CD14-positive monocyte (primary cell): ENCODE measurements around the gene FGF4. TPM values are rescaled to one million over a fixed set of nuclear protein-coding genes. Genes with fewer than 3 reads are reported as not detected.

Experiments used
- DNase-seq, 3 donors: peaks; one replicate each; pipeline ENCODE4 v3.0.0-alpha.2; 2011 to 2022
- H2AFZ ChIP-seq: 2 replicates; pipeline ENCODE4 v1.6.0; 2012; ENCODE audit warnings: mild to moderate bottlenecking, low read depth, low read length, inconsistent platforms; ENCODE audit not compliant: insufficient read depth, poor library complexity, severe bottlenecking
- H3K27ac ChIP-seq, 2 donors: 1 replicate in 1 of 2; 2 replicates in 1 of 2; pipeline ENCODE4 v1.5.1; 2012 to 2013; ENCODE audit warnings: low read length in 2 of 2, control low read depth in 1 of 2, inconsistent platforms in 1 of 2, low read depth in 1 of 2, mild to moderate bottlenecking in 1 of 2
- H3K27me3 ChIP-seq, 2 donors: one replicate each; pipeline versions ENCODE4 v1.6.0 to v1.6.1; 2011 to 2013; ENCODE audit warnings: low read length in 2 of 2; ENCODE audit not compliant: control insufficient read depth in 2 of 2, insufficient read depth in 2 of 2
- H3K36me3 ChIP-seq, 2 donors: replicated peaks in 1 of 2; 1 replicate in 1 of 2; 2 replicates in 1 of 2; pipeline versions ENCODE4 v1.5.1 to v1.6.1; 2012 to 2013; ENCODE audit warnings: low read length in 2 of 2, control low read depth in 1 of 2, inconsistent platforms in 1 of 2, mild to moderate bottlenecking in 1 of 2; ENCODE audit not compliant: insufficient read depth in 2 of 2, control insufficient read depth in 1 of 2
- H3K4me1 ChIP-seq, 2 donors: 1 replicate in 1 of 2; 2 replicates in 1 of 2; pipeline versions ENCODE4 v1.5.1 to v1.6.1; 2012 to 2013; ENCODE audit warnings: low read length in 2 of 2, control low read depth in 1 of 2, inconsistent platforms in 1 of 2, mild to moderate bottlenecking in 1 of 2, moderate library complexity in 1 of 2; ENCODE audit not compliant: insufficient read depth in 2 of 2, control insufficient read depth in 1 of 2
- H3K4me2 ChIP-seq: replicated peaks from 2 replicates; pipeline ENCODE3; 2012; ENCODE audit warnings: low read length, moderate library complexity, mild to moderate bottlenecking; ENCODE audit not compliant: poor library complexity, severe bottlenecking; ENCODE audit errors: extremely low read depth
- H3K4me3 ChIP-seq, 3 experiments: fragments of 200-600 bp in 1 of 3; sonication (generic) in 1 of 3; replicated peaks in 1 of 3; 1 replicate in 2 of 3; 2 replicates in 1 of 3; pipeline ENCODE4 v1.5.1; 2011 to 2013; ENCODE audit warnings: low read length in 3 of 3, mild to moderate bottlenecking in 3 of 3, control low read depth in 2 of 3, low read depth in 2 of 3, inconsistent platforms in 1 of 3, moderate library complexity in 1 of 3
- H3K79me2 ChIP-seq: 2 replicates; pipeline ENCODE4 v1.6.0; 2012; ENCODE audit warnings: mild to moderate bottlenecking, control low read depth, inconsistent platforms, low read length, moderate library complexity; ENCODE audit not compliant: insufficient read depth
- H3K9ac ChIP-seq: 2 replicates; pipeline ENCODE4 v1.6.0; 2017; ENCODE audit warnings: low read length, mild to moderate bottlenecking; ENCODE audit not compliant: insufficient read depth, poor library complexity, severe bottlenecking
- H3K9me3 ChIP-seq, 2 donors: replicated peaks in 1 of 2; 1 replicate in 1 of 2; 2 replicates in 1 of 2; pipeline versions ENCODE4 v1.5.1 to v1.6.1; 2012 to 2013; ENCODE audit warnings: low read length in 2 of 2, control low read depth in 1 of 2; ENCODE audit not compliant: control insufficient read depth in 1 of 2, insufficient read depth in 1 of 2
- H4K20me1 ChIP-seq: 2 replicates; pipeline ENCODE4 v1.6.0; 2012; ENCODE audit warnings: mild to moderate bottlenecking, low read length, control low read depth, moderate library complexity; ENCODE audit not compliant: insufficient read depth
- H3K27ac Mint-ChIP-seq, 7 donors: one replicate each; pipeline ENCODE4 v1.8.0; 2020; ENCODE audit warnings: mild to moderate bottlenecking in 7 of 7, mixed read lengths in 7 of 7, moderate library complexity in 6 of 7, inconsistent platforms in 2 of 7
- H3K27me3 Mint-ChIP-seq, 3 donors: one replicate each; pipeline ENCODE4 v1.8.0; 2021 to 2022; ENCODE audit warnings: low read depth in 3 of 3, mild to moderate bottlenecking in 3 of 3, mixed read lengths in 3 of 3, moderate library complexity in 3 of 3, inconsistent platforms in 1 of 3
- H3K36me3 Mint-ChIP-seq, 2 donors: one replicate each; pipeline ENCODE4 v1.8.0; 2020; ENCODE audit warnings: mixed read lengths in 2 of 2, inconsistent platforms in 1 of 2, mild to moderate bottlenecking in 1 of 2
- H3K4me1 Mint-ChIP-seq: one replicate; pipeline ENCODE4 v1.8.0; 2020; ENCODE audit warnings: mild to moderate bottlenecking, mixed read lengths
- H3K4me3 Mint-ChIP-seq, 2 donors: one replicate each; pipeline ENCODE4 v1.8.0; 2020; ENCODE audit warnings: mild to moderate bottlenecking in 2 of 2, mixed read lengths in 2 of 2, moderate library complexity in 1 of 2
- H3K9me3 Mint-ChIP-seq, 7 donors: one replicate each; pipeline ENCODE4 v1.8.0; 2020 to 2022; ENCODE audit warnings: mixed read lengths in 7 of 7, mild to moderate bottlenecking in 6 of 7, moderate library complexity in 6 of 7, inconsistent platforms in 2 of 7
- CTCF ChIP-seq: fragments of 200-600 bp; IDR thresholded peaks from one replicate; pipeline ENCODE4 v1.8.0; 2022; ENCODE audit warnings: antibody characterized with exemption, mild to moderate bottlenecking
- WGBS: methylation state at CpG from one replicate; pipeline ENCODE4 v1.1.5; 2013; ENCODE audit warnings: missing lambda C conversion rate; ENCODE audit not compliant: insufficient coverage; 5-methylcytosine and 5-hydroxymethylcytosine counted together
- intact Hi-C, 2 donors: fragments of 100-400 bp; cut with micrococcal nuclease; formaldehyde crosslinking; loops; one replicate each; pipeline versions ENCODE4 v1.15.0 to v1.15.1; 2023
- polyA minus RNA-seq: library from RNA; depleted of rRNA, polyadenylated mRNA; stranded (reverse); fragments of >200 nt; gene quantifications from 2 replicates; pipeline ENCODE4 v1.2.3, GENCODE V29; 2012
- polyA plus RNA-seq, 3 donors: library from polyadenylated mRNA; depleted of rRNA in 1 of 3; unstranded in 2 of 3; stranded (reverse) in 1 of 3; fragments of 300-500 nt in 2 of 3; fragments of >200 nt in 1 of 3; fragmentation: Illumina TruSeq in 2 of 3; gene quantifications; 1 replicate in 2 of 3; 2 replicates in 1 of 3; pipeline ENCODE4 v1.2.3, GENCODE V29; 2012 to 2021
- total RNA-seq, 12 experiments: library from RNA in 1 of 12; stranded (reverse) in 1 of 12; fragments of 120-200 nt in 1 of 12; gene quantifications; one replicate each; pipeline ENCODE4 v1.2.4 and lab custom pipeline; 2013 to 2026; ENCODE audit warnings: mixed read lengths in 6 of 12, inconsistent platforms in 1 of 12

The FGF4 gene, protein sequence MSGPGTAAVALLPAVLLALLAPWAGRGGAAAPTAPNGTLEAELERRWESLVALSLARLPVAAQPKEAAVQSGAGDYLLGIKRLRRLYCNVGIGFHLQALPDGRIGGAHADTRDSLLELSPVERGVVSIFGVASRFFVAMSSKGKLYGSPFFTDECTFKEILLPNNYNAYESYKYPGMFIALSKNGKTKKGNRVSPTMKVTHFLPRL
- not detected for total RNA-seq (2013)
- not detected for polyA plus RNA-seq
- not detected in 2 replicates for polyA minus RNA-seq
- 0 to 0.45 (median 0) reads per million in 11 experiments for total RNA-seq (lab: John Stamatoyannopoulos, UW)

DNA sequence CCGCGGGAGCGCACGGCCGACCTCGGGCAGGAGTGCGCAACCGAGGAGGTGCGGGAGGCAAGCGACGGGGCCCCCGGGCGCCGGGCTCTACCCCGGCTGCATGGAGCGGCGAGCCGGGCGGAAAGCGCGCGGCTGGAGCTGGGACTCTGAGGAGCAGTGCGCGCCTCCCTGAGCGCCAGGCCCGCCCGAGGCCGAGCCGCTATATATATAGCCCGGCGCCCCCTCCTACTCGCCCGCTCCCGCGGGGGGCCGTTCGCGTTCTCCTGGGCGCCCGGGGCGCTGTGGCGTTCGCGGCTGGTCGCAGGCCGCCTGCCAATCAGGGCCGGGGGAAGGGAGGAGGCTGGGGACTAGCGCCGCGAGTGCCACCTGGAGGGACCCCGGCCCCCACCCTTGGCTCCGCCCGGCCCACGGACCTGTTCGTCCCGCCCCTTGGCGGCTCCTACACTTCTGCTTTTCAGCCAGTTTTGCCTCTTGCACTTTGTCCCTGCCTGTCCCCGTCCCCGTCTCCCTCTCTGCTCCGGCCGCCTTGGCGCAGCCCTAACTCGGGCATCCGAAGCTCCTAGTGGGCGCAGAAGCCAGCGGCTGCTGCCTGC, at the start of gene FGF4:
Gene FGF4, minus strand, starts transcription at position 179 of the 593 bp plus-strand sequence. CDS start 257 bp downstream, outside the sequence.
- intact Hi-C loops, result no loop called here
- Histone ChIP-seq H3K4me3 (no peak within 1 kb of the TSS), H3K27me3 (peaks cover 15 to 52% of the 10 kb centered on the region in 2 donors), H3K4me1 (no peaks in the 10 kb centered on the region), H3K27ac (no peak within 1 kb of the TSS), H3K9ac (no peak within 1 kb of the TSS), H3K79me2 (no peaks in the 10 kb centered on the region), H4K20me1 (no peaks in the 10 kb centered on the region), H3K36me3 (no peaks in the 10 kb centered on the region), H3K9me3 (no peaks in the 10 kb centered on the region), H2AFZ (no peak within 1 kb of the TSS), H3K4me2 (no peak within 1 kb of the TSS)
- Mint-ChIP-seq H3K27me3 (peaks cover 43 to 73% (median 51%) of the 10 kb centered on the region in 3 donors), H3K4me3 (peak within 1 kb of the TSS in 1 of 2 donors; percentile 72), H3K27ac (no peak within 1 kb of the TSS), H3K9me3 (peaks cover 0 to 4% (median 0%) of the 10 kb centered on the region in 7 donors), H3K4me1 (no peaks in the 10 kb centered on the region), H3K36me3 (no peaks in the 10 kb centered on the region)
- no peak for DNase-seq
- TF ChIP-seq CTCF, result no peak
- under 1% methylated on average over 66 of the region's 66 CpGs for WGBS

- H3K9me3 Mint-ChIP-seq, result peaks cover 0 to 3% (median 0%) of the 10 kb centered on the region in 7 donors
- no peaks in the 10 kb centered on the region for H3K4me1 Mint-ChIP-seq
- Histone ChIP-seq H3K79me2 (no peaks in the 10 kb centered on the region), H3K9me3 (no peaks in the 10 kb centered on the region), H3K36me3 (no peaks in the 10 kb centered on the region), H2AFZ (no peak overlapping the region), H3K9ac (no peak overlapping the region), H3K4me3 (no peak overlapping the region), H3K4me2 (no peak overlapping the region), H3K27me3 (peaks cover 0 to 19% of the 10 kb centered on the region in 2 donors), H4K20me1 (no peaks in the 10 kb centered on the region), H3K4me1 (no peaks in the 10 kb centered on the region), H3K27ac (no peak overlapping the region)
- H3K4me3 Mint-ChIP-seq, result no peak overlapping the region
- H3K36me3 Mint-ChIP-seq, result no peaks in the 10 kb centered on the region
- 58% methylated on average over 3 of the region's 6 CpGs for WGBS
- TF ChIP-seq CTCF, result no peak
- H3K27me3 Mint-ChIP-seq, result peaks cover 28 to 44% (median 39%) of the 10 kb centered on the region in 3 donors
- intact Hi-C loops, result no loop called here
- no peak overlapping the region for H3K27ac Mint-ChIP-seq
- no peak for DNase-seq
These were observed 48.6 kb upstream of the FGF4 start for GRCh38 chr11:69823641-69824265.
